ENCODE data around the gene SP140.
"Not testable (repeated sequence)": the region's sequence is repeated elsewhere in the genome, so short reads cannot be mapped to it uniquely, and the experiment has no call there.

Gene SP140

DNA sequence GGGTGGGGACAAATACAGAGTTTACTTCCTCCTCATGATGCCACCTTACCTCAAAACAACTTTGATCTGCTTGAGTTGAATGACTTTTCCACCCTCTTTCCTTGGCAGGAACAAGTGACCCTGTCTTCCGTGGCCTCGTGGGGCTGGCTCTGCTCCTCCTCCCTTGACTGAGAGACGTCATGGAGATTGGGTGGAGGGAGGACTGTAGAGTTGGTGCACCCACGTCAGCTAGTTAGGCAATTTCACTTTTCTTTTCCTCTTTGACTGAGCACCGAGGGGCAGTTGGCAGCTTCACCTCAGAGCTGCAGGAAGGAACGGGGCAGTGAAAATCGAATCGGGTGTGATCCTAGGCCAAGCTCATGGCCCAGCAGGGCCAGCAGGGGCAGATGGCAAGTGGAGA is at the start of gene SP140:
Gene SP140, plus strand, starts transcription at position 251 of the 400 bp plus-strand sequence. Its CDS starts 109 bp downstream, at position 360.
- DNase-seq (ENCODE audit: low read depth, low spot score), result no peak

DNA sequence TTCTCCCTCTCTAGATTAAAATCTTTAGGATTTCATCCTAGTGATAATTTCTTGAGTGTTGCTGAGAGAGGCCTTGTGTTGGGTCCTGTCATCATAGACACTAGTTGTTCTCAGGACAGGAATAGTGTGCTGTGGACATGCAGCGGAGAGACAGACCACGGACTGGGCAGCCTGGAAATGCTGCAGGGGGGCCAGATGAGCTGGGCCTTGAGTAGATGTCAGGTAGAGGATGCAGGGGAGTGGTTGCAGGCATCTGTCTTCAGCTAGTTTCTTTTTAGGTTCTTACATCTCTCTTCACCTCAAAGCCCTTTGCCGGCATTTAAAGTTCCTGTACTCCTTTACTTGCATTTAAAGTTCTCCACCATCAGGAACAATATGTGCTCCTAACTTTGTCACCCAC is 48.5 kb upstream of the SP140 start:
- DNase-seq (ENCODE audit: low read depth, low spot score), result no peak

DNA sequence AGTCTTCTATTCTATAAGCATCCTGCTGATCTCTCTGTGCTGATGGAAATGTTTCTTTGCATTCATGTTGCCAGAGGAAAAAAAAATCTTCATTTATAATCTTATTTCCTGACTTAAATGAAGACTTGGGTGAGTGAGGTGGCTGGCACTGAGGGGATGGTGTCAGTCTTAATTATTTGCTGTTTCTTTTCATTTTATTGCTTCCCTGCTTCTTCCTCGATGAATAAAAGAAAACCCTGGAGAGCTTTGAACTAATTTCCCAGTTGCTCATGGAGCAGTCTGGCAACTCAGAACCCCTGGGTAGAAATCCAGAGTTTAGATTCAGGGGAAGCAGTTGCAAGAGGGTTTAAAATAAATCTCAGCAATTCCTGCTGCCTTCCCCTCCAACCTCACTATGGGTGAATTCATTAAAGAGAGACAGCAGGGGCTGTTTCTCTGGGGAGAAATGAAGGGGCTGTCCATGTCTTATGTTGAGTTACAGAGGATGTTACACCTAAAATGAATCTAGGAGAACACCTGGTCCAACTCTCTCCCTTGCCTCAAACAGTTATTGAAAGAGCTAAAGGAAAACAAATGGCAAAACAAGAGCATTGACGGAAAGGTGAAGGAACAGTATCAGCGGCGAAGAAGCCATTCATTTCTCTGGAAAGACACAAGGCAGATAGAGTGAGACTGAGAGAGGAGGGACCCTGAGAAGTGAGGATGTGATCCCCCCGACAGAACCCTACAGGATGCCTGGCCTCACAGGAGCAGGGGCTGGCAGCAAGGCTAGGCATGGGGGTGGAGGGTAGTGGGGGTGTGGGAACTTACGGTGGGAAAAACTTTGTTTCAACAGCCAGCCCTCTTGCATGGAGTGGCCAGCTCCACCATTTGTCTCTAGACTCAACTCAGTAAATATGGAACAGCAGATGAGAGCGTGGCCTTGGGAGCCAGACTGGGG is 46.7 kb upstream of the SP140 start:
- no peak for DNase-seq (ENCODE audit: low read depth, low spot score)

- peak; percentile 17 for DNase-seq (ENCODE audit: low read depth, low spot score)
Observed at GRCh38 chr2:230179907-230180306, 45.6 kb upstream of the SP140 start.

GRCh38 chr2:230181195-230181594 is 44.3 kb upstream of the SP140 start:
- no peak for DNase-seq (ENCODE audit: low read depth, low spot score)

- no peak for DNase-seq (ENCODE audit: low read depth, low spot score)
Observed at GRCh38 chr2:230184727-230185578, 40.6 kb upstream of the SP140 start.

GRCh38 chr2:230202430-230203109 is 23.0 kb upstream of the SP140 start:
- DNase-seq (ENCODE audit: low read depth, low spot score), result no peak

GRCh38 chr2:230203110-230203676 is 22.3 kb upstream of the SP140 start:
- DNase-seq (ENCODE audit: low read depth, low spot score), result no peak

DNA sequence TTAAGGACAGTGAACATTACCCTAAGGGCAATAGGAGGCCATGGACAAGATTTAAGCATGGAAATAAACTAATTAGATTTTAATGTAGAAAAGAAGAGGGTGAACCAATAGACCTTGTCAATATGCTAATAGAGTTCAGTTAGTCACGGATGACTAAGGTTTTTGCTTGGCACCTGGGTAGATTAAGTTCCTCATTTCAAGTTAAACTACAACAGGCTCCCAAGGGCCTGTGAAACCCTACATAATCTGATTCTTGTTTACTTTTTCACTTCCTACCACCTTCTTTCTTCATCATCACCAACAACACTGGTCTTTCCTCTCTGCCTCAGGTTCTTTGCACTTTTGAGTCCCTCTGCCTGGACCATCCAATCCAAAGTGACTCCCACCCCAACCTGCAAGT is 20.5 kb upstream of the SP140 start:
- DNase-seq (ENCODE audit: low read depth, low spot score), result no peak

DNA sequence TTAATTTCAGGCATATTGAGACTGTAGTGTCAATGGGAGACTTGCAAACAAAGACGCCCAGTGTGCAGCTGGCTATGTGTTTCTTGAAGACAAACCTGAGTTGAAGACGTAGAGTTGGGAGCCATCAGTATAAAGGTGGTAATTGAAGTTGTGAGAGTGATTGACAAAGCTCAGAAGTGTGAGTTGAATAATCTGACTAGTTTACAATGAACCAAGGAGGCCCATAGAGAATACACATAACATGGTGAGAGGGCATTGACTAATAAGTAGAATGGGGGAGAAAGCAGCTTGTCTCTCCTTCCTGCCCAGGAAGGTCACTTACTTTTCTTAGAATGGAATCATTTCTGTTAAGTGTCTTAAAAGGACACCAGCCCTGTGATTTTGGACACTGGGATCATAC is 19.8 kb upstream of the SP140 start:
- DNase-seq (ENCODE audit: low read depth, low spot score), result no peak

DNA sequence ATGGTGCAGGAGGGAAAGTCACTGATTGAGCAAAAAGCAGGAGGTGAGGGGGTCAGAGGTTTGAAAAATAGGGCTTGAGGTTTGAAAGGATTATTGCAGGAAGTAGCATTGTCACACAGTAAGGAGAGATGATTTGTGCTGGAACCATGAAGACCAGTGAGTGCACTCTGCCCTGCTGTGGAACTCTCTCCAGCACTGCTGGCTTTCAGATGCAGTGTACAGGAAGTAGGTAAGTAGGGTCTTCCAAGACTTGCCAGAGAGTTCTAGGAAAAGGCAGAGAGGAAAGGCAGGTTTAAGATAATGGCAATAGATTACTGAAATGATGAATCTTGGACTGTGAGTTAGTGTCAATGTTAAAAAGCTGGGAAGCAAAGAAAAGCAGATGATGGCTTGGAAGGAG is 17.0 kb upstream of the SP140 start:
- DNase-seq (ENCODE audit: low read depth, low spot score), result no peak

GRCh38 chr2:230209422-230210051 is 16.0 kb upstream of the SP140 start:
- no peak for DNase-seq (ENCODE audit: low read depth, low spot score)

GRCh38 chr2:230216489-230216888 is 9.0 kb upstream of the SP140 start:
- no peak for DNase-seq (ENCODE audit: low read depth, low spot score)

DNA sequence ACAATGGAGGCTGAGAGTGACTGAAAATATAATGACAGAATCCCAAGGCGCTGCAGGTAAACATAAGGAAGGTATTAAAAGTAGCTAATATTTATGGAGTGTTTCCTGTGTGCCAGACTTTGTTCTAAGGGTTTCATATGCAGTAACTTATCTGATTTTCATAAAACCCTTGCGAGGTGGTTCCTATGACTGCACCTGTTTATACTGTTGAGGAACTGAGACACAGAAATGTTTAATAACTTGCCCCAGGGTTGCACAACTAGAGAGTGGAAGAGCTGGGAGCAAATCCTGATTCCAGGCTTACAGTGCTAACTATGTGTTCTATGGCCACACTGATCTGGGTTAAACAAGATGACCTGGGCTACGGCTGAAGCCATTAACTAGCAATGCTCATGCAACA is 8.1 kb upstream of the SP140 start:
- DNase-seq (ENCODE audit: low read depth, low spot score), result no peak

- no peak for DNase-seq (ENCODE audit: low read depth, low spot score)
Observed at GRCh38 chr2:230218421-230218820, 7.1 kb upstream of the SP140 start.

DNA sequence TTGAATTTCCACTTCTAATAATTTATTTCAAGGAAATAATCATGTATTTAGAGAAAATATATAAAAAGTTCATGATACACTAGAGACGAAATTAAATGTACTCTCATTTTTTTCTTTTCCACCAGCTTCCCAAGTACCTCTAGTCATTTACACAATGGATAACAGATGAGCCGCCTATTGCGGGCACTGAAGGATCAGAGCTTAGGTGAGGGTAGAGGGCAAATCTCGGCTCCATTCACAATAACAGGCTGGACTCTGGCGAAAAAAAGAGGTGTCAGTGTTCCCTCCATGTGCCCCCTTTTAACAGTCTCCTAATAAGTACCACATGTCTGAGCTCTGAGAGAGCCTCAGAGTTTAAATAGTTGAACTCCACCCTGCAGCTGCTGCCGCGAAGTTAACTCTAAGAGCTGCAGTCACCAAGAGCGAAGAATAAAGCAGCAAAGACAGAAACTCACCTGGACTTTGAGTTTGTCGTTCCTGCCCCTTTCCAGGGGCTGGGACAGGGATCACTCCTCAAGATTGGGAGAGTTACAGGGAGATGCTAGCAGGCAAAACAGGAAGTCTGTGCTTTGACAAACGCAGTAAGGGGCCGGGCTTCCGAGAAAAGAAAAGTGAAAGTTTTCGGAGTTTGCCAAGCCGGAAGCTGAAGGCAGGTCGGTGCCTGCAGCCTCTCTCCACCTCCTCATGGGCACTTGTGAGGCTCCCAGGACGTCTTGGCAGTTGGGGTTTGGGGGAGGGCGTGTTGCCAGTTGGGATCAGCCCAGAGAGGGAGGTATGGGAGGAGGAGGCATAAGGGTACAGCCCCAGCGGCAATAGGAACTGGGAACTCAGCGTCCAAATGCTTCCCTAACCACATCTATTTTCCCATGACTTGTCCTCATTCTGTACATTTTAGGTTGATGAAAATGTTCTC is 5.9 kb upstream of the SP140 start, which contains the start of gene SP110:
Gene SP110, minus strand, starts transcription at position 566 of the 913 bp plus-strand sequence. CDS start 3,057 bp downstream, outside the sequence.
- peak; percentile 56 for DNase-seq (ENCODE audit: low read depth, low spot score)

DNA sequence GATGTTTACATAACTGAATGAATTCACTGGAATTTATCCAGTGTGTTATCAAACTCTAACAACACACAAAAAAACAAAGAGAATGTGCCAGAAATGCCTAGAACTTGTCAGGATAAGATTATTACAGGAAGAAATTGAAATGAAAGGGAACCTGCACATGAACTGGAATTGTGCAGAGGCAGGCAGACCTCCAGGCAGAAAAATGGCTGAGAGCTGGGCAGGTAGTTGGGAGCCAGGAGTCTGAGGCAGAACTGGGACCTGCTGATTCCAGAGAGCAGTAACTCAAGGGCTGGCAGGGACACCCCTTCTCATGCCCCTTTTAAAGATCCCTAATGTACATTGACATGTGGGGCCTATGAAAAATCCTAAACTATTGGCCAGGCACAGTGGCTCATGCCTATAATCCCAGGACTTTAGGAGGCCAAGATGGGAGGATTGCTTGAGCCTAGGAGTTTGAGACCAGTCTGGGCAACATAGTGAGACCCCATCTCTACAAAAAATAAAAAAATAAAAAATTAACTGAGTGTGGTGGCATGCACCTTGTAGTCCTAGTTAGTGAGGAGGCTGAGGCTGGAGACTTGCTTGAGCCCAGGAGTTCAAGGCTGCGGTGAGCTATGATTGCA is 5.1 kb upstream of the SP140 start:
- DNase-seq (ENCODE audit: low read depth, low spot score), result no peak

- no peak for DNase-seq (ENCODE audit: low read depth, low spot score)
Observed at GRCh38 chr2:230221493-230221892, 4.0 kb upstream of the SP140 start.

- not testable (repeated sequence) for DNase-seq (ENCODE audit: low read depth, low spot score)
Observed at GRCh38 chr2:230222829-230223228, 2.7 kb upstream of the SP140 start.

Measured in iPS DF 19.7 (cell line).